Epidermal melanocyte (primary cell): ENCODE data around the gene KIF16B.
"Not testable (repeated sequence)": the region's sequence is repeated elsewhere in the genome, so short reads cannot be mapped to it uniquely, and the experiment has no call there.

Experiments used
- DNase-seq: peaks from one replicate; pipeline ENCODE4 v3.0.0; 2011; ENCODE audit warnings: low spot score; ENCODE audit not compliant: insufficient read length

The KIF16B gene

GRCh38 chr20:16263582-16263981 is 309.7 kb downstream of the KIF16B start:
- DNase-seq: no peak

- DNase-seq: no peak
Measured at GRCh38 chr20:16262594-16262993, 310.7 kb downstream of the KIF16B start.

- no peak for DNase-seq
Measured at GRCh38 chr20:16261733-16262273, 311.4 kb downstream of the KIF16B start.

DNA sequence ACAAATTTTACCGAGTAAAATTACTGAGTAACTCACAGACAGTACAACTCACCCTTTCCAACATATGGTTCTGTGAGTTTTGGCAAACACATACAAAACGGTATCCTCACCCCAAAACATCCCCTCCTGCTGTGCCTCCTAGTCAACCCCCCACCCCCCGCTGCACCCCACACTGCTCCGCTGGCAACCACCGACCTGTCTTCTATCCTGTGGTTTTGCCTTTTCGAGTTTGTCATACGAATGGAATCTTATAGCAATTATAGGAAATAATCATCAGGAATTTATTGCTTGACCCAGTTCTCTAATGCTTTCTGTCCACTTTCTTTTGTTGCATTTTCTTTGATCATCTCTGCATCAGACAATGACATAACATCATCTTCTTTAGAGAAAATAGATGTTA is 312.3 kb downstream of the KIF16B start:
- DNase-seq: peak; percentile 42

DNA sequence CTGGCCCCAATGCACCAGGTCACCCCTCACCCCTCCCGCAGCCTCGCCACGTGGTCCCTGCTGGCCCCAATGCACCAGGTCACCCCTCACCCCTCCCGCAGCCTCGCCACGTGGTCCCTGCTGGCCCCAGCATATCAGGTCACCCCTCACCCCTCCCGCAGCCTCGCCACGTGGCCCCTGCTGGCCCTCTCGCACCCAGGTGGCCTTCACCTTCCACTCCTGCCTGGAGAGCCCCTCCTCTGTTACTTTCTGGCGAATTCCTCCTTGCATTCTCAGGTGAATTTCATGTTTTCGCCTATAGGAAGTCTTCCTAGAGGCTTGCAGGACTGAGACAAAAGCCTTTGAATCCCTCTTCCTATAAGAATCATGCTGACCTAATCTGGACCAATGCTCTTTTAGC is 313.1 kb downstream of the KIF16B start:
- not testable (repeated sequence) for DNase-seq

GRCh38 chr20:16258766-16259165 is 314.5 kb downstream of the KIF16B start:
- no peak for DNase-seq

DNA sequence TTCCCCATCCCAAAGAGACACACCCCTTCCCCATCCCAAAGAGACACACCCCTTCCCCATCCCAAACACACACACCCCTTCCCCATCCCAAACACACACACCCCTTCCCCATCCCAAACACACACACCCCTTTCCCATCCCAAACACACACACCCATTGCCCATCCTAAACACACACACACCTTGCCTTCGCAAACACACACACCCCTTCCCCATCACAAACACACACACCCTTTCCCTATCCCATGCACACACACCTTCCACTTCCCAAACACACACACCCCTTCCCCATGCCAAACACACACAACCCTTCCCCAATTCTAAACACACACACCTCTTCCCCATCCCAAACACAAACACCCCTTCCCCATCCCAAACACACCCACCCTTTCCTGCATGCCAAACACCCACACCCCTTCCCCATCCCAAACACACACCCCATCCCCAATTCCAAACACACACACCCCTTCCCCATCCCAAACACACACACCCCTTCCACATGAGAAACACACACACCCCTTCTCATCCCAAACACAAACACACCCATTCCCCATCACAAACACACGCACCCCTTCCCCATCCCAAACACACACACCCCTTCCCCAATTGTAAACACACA is 315.3 kb downstream of the KIF16B start:
- DNase-seq: no peak

GRCh38 chr20:16257021-16257420 is 316.2 kb downstream of the KIF16B start:
- no peak for DNase-seq

GRCh38 chr20:16246870-16247269 is 326.4 kb downstream of the KIF16B start:
- no peak for DNase-seq

- no peak for DNase-seq
Measured at GRCh38 chr20:16246291-16246690, 327.0 kb downstream of the KIF16B start.

- no peak for DNase-seq
Measured at GRCh38 chr20:16245879-16246278, 327.4 kb downstream of the KIF16B start.

DNA sequence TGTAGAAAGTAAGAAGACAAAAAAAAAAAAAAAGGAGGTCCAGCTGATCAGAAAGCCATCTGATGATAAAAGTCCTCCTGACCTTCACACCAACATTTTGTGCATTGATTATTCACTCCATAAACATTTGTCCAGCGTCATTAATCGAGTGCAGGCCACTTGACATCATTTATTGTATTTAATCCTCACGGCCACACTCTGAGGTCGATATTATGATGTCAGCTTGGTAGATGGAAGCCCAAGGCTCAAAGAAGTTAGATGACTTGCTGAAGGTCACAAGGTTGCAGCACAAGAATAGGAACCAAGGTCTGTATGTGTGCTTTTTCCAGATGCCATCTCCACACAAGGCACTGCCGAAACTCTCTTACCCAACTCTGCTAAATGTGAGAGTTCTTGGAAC is 328.4 kb downstream of the KIF16B start:
- DNase-seq: no peak

- no peak for DNase-seq
Measured at GRCh38 chr20:16243470-16243869, 329.8 kb downstream of the KIF16B start.

DNA sequence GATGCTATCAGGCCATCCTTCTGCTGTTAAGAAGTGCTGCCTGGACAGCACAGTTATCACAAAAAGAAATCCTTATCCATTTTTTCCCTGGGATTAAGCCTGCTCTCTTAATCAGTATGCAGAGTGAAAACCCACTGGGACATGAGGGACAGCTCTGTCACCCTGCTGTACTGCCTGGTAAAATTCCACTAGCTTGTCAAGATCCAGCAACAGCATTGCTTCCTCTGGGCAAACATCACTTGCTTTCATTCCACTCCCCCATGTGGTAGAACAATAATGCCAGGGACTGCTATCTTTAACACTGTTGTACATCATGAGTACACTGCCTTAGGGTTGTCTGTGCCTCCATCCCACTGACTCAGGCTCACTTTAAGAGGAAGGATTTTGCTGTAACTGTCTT is 331.3 kb downstream of the KIF16B start:
- DNase-seq: no peak

GRCh38 chr20:16240355-16240754 is 332.9 kb downstream of the KIF16B start:
- DNase-seq: no peak

DNA sequence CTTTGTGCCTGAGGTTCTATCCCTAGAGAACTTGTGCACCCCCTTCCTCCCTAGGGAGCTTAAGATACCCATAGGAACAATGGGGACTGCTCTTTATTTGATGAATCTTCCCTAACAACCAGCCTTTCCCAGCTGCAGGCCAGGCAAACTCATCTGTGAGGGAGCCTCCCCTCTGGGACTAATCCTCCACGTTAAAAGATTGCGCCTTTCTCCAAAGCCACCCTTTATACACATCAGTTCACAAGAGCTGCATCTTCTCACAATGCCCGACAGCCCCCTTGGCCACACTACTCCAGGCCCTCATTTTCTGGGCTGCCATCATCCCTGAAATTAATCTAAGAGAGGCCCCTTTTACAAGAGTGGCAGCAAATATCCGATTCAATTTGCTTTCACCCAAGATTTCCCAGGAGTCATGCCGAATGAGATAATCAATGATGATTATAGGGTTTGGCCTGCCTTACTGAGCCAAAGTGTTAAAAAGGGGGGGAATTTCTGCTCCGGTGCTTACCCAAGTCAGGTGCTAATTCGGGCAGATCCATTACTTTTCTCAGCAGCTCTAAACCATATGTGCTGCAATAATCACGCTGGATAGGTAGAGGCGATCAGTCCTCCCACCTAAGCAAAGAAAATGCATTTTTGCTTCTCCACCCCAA is 336.5 kb downstream of the KIF16B start:
- DNase-seq: no peak

DNA sequence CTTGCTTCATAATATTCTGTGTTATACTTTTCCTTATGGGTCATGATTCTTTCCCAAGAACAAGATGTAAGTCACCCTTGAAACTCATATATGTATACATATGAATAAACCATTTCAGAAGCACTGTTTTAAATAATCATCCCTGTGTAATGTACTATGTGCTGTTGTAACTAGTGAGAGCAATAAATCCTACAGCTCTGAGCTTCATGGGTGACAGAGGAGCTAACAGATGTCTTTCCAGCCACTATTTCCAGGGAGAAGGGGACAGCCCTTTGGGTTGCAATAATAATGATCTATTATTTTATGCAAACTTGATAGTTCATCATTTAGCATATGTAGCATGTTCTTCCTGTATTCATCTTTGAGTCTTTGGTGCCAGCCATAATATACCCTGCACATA is 342.8 kb downstream of the KIF16B start:
- DNase-seq: no peak

DNA sequence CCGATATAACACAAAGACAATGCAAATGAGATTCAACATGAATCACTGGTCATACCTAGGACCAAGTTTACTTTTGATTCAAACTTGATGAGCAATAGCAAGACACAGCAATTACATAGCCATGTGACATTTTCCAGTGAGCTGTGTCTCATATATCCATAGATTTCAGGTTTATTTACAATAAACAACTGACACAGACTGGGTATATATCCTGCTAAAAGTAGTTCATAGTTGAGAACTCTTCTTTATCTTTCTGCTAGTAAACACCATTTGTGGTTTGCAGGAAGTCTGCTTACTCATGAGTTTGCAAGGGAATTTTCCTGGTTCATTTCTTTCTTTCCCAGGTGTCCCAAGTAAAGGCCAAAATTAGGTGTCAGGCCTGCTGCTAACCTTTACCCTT is 343.4 kb downstream of the KIF16B start:
- no peak for DNase-seq

GRCh38 chr20:16228722-16229121 is 344.5 kb downstream of the KIF16B start:
- DNase-seq: no peak

DNA sequence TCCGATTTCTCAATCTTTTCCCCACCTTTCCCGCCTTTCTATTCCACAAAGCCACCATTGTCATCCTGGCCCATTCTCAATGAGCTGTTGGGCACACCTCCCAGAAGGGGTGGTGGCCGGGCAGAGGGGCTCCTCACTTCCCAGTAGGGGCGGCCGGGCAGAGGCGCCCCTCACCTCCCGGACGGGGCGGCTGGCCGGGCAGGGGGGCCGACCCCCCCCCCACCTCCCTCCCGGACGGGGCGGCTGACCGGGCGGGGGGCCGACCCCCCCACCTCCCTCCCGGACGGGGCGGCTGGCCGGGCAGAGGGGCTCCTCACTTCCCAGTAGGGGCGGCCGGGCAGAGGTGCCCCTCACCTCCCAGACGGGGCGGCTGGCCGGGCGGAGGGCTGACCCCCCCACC is 346.3 kb downstream of the KIF16B start:
- DNase-seq: not testable (repeated sequence)

GRCh38 chr20:16224836-16225235 is 348.4 kb downstream of the KIF16B start:
- DNase-seq: no peak

- DNase-seq: no peak
Measured at GRCh38 chr20:16222859-16223411, 350.3 kb downstream of the KIF16B start.
